Fibroblast of lung (primary cell): ENCODE measurements around the gene ALG3. TPM values are rescaled to one million over a fixed set of nuclear protein-coding genes. Genes with fewer than 3 reads are reported as not detected.

Source experiments
- DNase-seq, 2 donors: peaks; one replicate each; pipeline versions ENCODE4 v3.0.0 to v3.0.0-alpha.2; 2010; ENCODE audit warnings: low read depth in 2 of 2
- H2AFZ ChIP-seq: 2 replicates; pipeline ENCODE4 v1.5.1; 2012; ENCODE audit warnings: low read length, control low read depth, inconsistent platforms
- H3K27ac ChIP-seq: 2 replicates; pipeline ENCODE4 v1.5.1; 2011; ENCODE audit warnings: low read length, control low read depth; ENCODE audit not compliant: insufficient read depth
- H3K27me3 ChIP-seq: 2 replicates; pipeline ENCODE4 v1.5.1; 2011; ENCODE audit warnings: mild to moderate bottlenecking, low read length; ENCODE audit not compliant: control insufficient read depth, insufficient read depth
- H3K36me3 ChIP-seq: 2 replicates; pipeline ENCODE4 v1.5.1; 2011; ENCODE audit warnings: low read length; ENCODE audit not compliant: control insufficient read depth, insufficient read depth
- H3K4me1 ChIP-seq: 2 replicates; pipeline ENCODE4 v1.5.1; 2011; ENCODE audit warnings: low read length; ENCODE audit not compliant: control insufficient read depth, insufficient read depth; ENCODE audit errors: extremely low read depth
- H3K4me2 ChIP-seq: 2 replicates; pipeline ENCODE4 v1.5.1; 2011; ENCODE audit warnings: low read length, control low read depth; ENCODE audit not compliant: insufficient read depth; ENCODE audit errors: extremely low read depth
- H3K4me3 ChIP-seq, 4 experiments: fragments of 200-600 bp in 1 of 4; sonication (generic) in 1 of 4; replicated peaks in 1 of 4; 2 replicates each; pipeline ENCODE4 v1.5.1; 2011 to 2016; ENCODE audit warnings: low read length in 4 of 4, low read depth in 3 of 4, mild to moderate bottlenecking in 3 of 4, control low read depth in 2 of 4, inconsistent platforms in 1 of 4, mixed read lengths in 1 of 4; ENCODE audit not compliant: insufficient read depth in 1 of 4; ENCODE audit errors: control extremely low read depth in 1 of 4
- H3K79me2 ChIP-seq: 2 replicates; pipeline ENCODE4 v1.5.1; 2012; ENCODE audit warnings: mild to moderate bottlenecking, low read length, inconsistent platforms; ENCODE audit not compliant: control insufficient read depth, insufficient read depth
- H3K9ac ChIP-seq: 2 replicates; pipeline ENCODE4 v1.5.1; 2011; ENCODE audit warnings: mild to moderate bottlenecking, low read length, control low read depth; ENCODE audit not compliant: insufficient read depth
- H3K9me3 ChIP-seq: 2 replicates; pipeline ENCODE4 v1.5.1; 2012; ENCODE audit warnings: low read depth, low read length; ENCODE audit not compliant: control insufficient read depth, insufficient read depth
- H4K20me1 ChIP-seq: 2 replicates; pipeline ENCODE4 v1.5.1; 2011; ENCODE audit warnings: low read length; ENCODE audit not compliant: control insufficient read depth, insufficient read depth; ENCODE audit errors: extremely low read depth
- CTCF ChIP-seq, 2 donors: IDR thresholded peaks in 1 of 2; conservative IDR thresholded peaks in 1 of 2; 1 replicate in 1 of 2; 2 replicates in 1 of 2; pipeline ENCODE4 v1.5.1; 2011 to 2012; ENCODE audit warnings: low read length in 2 of 2, control low read depth in 1 of 2, inconsistent platforms in 1 of 2, low read depth in 1 of 2, mild to moderate bottlenecking in 1 of 2
- EZH2 ChIP-seq: IDR thresholded peaks from 2 replicates; pipeline ENCODE4 v1.5.1; 2012; ENCODE audit warnings: low read length, control low read depth, mild to moderate bottlenecking; ENCODE audit errors: missing control alignments
- polyA plus RNA-seq, 2 donors: library from polyadenylated mRNA; depleted of rRNA in 1 of 2; stranded (reverse) in 1 of 2; unstranded in 1 of 2; fragments of >200 nt; gene quantifications; 2 replicates each; pipeline ENCODE4 v1.2.1, GENCODE V29; 2011 to 2012; ENCODE audit warnings: missing spikeins in 1 of 2
- total RNA-seq: library from RNA; depleted of rRNA; stranded (reverse); fragments of >200 nt; gene quantifications from 2 replicates; pipeline ENCODE4 v1.2.1, GENCODE V29; 2014

The ALG3 gene
- total and polyA plus RNA-seq, 2 donors (not counting 1 experiment from before 2014, with no cell fraction given): 21.6 to 27.2 TPM

- TF ChIP-seq CTCF (conservative IDR thresholded peaks at IDR 0.05 in 1 of 2, IDR thresholded peaks at IDR 0.05 in 1 of 2; ENCODE audit: low read depth in 1 of 2, low read length in 2 of 2) (no peak), EZH2 (no peak)
- no peaks in the 10 kb centered on the region for H3K79me2 ChIP-seq
- no peak for DNase-seq
- no peak overlapping the region for H3K9ac ChIP-seq
- H3K4me2 ChIP-seq: no peak overlapping the region
- H3K9me3 ChIP-seq: no peaks in the 10 kb centered on the region
- no peaks in the 10 kb centered on the region for H4K20me1 ChIP-seq
- no peak overlapping the region for H2AFZ ChIP-seq
- H3K27me3 ChIP-seq: peaks cover 31% of the 10 kb centered on the region
- no peak overlapping the region for H3K27ac ChIP-seq
- H3K4me3 ChIP-seq: no peak overlapping the region
- H3K36me3 ChIP-seq: no peaks in the 10 kb centered on the region
- H3K4me1 ChIP-seq: peaks cover 2% of the 10 kb centered on the region
These were observed 13.9 kb downstream of the ALG3 start for GRCh38 chr3:184234671-184235380.

GRCh38 chr3:184234224-184234623 lies 14.5 kb downstream of the ALG3 start:
- H3K9ac ChIP-seq: no peak overlapping the region
- no peak overlapping the region for H3K27ac ChIP-seq
- TF ChIP-seq EZH2 (no peak), CTCF (conservative IDR thresholded peaks at IDR 0.05 in 1 of 2, IDR thresholded peaks at IDR 0.05 in 1 of 2; ENCODE audit: low read depth in 1 of 2, low read length in 2 of 2) (no peak)
- no peak overlapping the region for H3K4me2 ChIP-seq
- H3K79me2 ChIP-seq: no peaks in the 10 kb centered on the region
- peaks cover 4% of the 10 kb centered on the region for H3K4me1 ChIP-seq
- no peak overlapping the region for H3K4me3 ChIP-seq
- no peaks in the 10 kb centered on the region for H3K9me3 ChIP-seq
- DNase-seq: peak; percentile 61 to 83
- H4K20me1 ChIP-seq: no peaks in the 10 kb centered on the region
- H2AFZ ChIP-seq: no peak overlapping the region
- H3K36me3 ChIP-seq: no peaks in the 10 kb centered on the region
- peaks cover 35% of the 10 kb centered on the region for H3K27me3 ChIP-seq

- TF ChIP-seq CTCF (conservative IDR thresholded peaks at IDR 0.05 in 1 of 2, IDR thresholded peaks at IDR 0.05 in 1 of 2; ENCODE audit: low read depth in 1 of 2, low read length in 2 of 2): no peak
- no peak for TF ChIP-seq EZH2
- no peaks in the 10 kb centered on the region for H3K79me2 ChIP-seq
- no peak overlapping the region for H2AFZ ChIP-seq
- DNase-seq: no peak
- peaks cover 4% of the 10 kb centered on the region for H3K4me1 ChIP-seq
- H3K4me2 ChIP-seq: no peak overlapping the region
- no peak overlapping the region for H3K27ac ChIP-seq
- H3K36me3 ChIP-seq: no peaks in the 10 kb centered on the region
- no peak overlapping the region for H3K4me3 ChIP-seq
- H3K9me3 ChIP-seq: no peaks in the 10 kb centered on the region
- no peak overlapping the region for H3K9ac ChIP-seq
- H4K20me1 ChIP-seq: no peaks in the 10 kb centered on the region
- H3K27me3 ChIP-seq: peaks cover 43% of the 10 kb centered on the region
These were observed 15.5 kb downstream of the ALG3 start for GRCh38 chr3:184233127-184233843.
